Endothelial cell of umbilical vein (primary cell): ENCODE measurements around the gene SPATA24. TPM values are rescaled to one million over a fixed set of nuclear protein-coding genes. Genes with fewer than 3 reads are reported as not detected.

Source experiments
- BruUV-seq: library from RNA; stranded (reverse); fragments of 400-500 nt; replicated peaks from 2 replicates; lab custom pipeline; 2021; lab: Mats Ljungman, UMichigan
- CTCF ChIA-PET: fragments of 300-600, 350-600 bp; sonication (Branson Sonifier 250); formaldehyde crosslinking; loops from one replicate; lab custom pipeline; 2021; ENCODE audit warnings: antibody characterized with exemption, inconsistent platforms; lab: Charles Lee
- POLR2A ChIA-PET: fragments of 300-600, 350-600 bp; sonication (Branson Sonifier 250); formaldehyde crosslinking; loops from one replicate; lab custom pipeline; 2021; ENCODE audit warnings: antibody characterized with exemption, inconsistent platforms; lab: Charles Lee
- DNase-seq: peaks from one replicate; pipeline ENCODE4 v3.0.0-alpha.2; 2011; ENCODE audit warnings: low read depth, low spot score
- FAIRE-seq: peaks from 2 replicates; lab custom pipeline; 2011; peaks lifted over from hg19 to GRCh38; lab: Jason Lieb, UNC
- H2AFZ ChIP-seq: 2 replicates; pipeline ENCODE4 v1.6.0; 2012; ENCODE audit warnings: low read depth, low read length, control low read depth, inconsistent platforms
- H3K27ac ChIP-seq: 2 replicates; pipeline ENCODE4 v1.5.1; 2011; ENCODE audit warnings: low read depth, mild to moderate bottlenecking, control low read depth, low read length, moderate library complexity; ENCODE audit not compliant: insufficient read depth
- H3K27me3 ChIP-seq, 2 experiments: 2 replicates each; pipeline versions ENCODE4 v1.6.0 to v1.6.1; 2011; ENCODE audit warnings: low read length in 2 of 2, mixed read lengths in 1 of 2; ENCODE audit not compliant: control insufficient read depth in 2 of 2, insufficient read depth in 2 of 2
- H3K36me3 ChIP-seq, 2 experiments: 2 replicates in 1 of 2; 3 replicates in 1 of 2; pipeline ENCODE4 v1.5.1; 2011; ENCODE audit warnings: low read length in 2 of 2, mild to moderate bottlenecking in 1 of 2, moderate library complexity in 1 of 2; ENCODE audit not compliant: control insufficient read depth in 2 of 2, insufficient read depth in 2 of 2; ENCODE audit errors: extremely low read depth in 1 of 2
- H3K4me1 ChIP-seq: 3 replicates; pipeline ENCODE4 v1.5.1; 2011; ENCODE audit warnings: mild to moderate bottlenecking, low read length; ENCODE audit not compliant: control insufficient read depth, insufficient read depth; ENCODE audit errors: extremely low read depth
- H3K4me2 ChIP-seq: 2 replicates; pipeline ENCODE4 v1.6.1; 2011; ENCODE audit warnings: low read length, control low read depth, mixed read lengths; ENCODE audit not compliant: insufficient read depth
- H3K4me3 ChIP-seq, 3 experiments: fragments of 200-600 bp in 1 of 3; sonication (generic), shearing (Covaris generic) in 1 of 3; replicated peaks in 1 of 3; 2 replicates each; pipeline ENCODE4 v1.5.1; 2011 to 2016; ENCODE audit warnings: control low read depth in 3 of 3, low read length in 3 of 3, mild to moderate bottlenecking in 2 of 3, inconsistent platforms in 1 of 3, low read depth in 1 of 3, moderate library complexity in 1 of 3; ENCODE audit not compliant: insufficient read depth in 1 of 3
- H3K79me2 ChIP-seq: 2 replicates; pipeline ENCODE4 v1.6.0; 2012; ENCODE audit warnings: low read length, inconsistent platforms; ENCODE audit not compliant: control insufficient read depth, insufficient read depth
- H3K9ac ChIP-seq: replicated peaks from 2 replicates; pipeline ENCODE3; 2011; ENCODE audit warnings: low read length, control low read depth; ENCODE audit not compliant: insufficient read depth; ENCODE audit errors: extremely low read depth
- H3K9me1 ChIP-seq: replicated peaks from 3 replicates; pipeline ENCODE4 v1.6.0; 2011; ENCODE audit warnings: mild to moderate bottlenecking, low read length; ENCODE audit not compliant: control insufficient read depth, insufficient read depth; ENCODE audit errors: extremely low read depth
- H3K9me3 ChIP-seq: replicated peaks from 2 replicates; pipeline ENCODE4 v1.5.1; 2012; ENCODE audit warnings: low read length, inconsistent platforms; ENCODE audit not compliant: control insufficient read depth, insufficient read depth
- H4K20me1 ChIP-seq: replicated peaks from 2 replicates; pipeline ENCODE3; 2011; ENCODE audit warnings: mild to moderate bottlenecking, low read length; ENCODE audit not compliant: control insufficient read depth, insufficient read depth; ENCODE audit errors: extremely low read depth
- POLR2AphosphoS5 ChIP-seq: IDR thresholded peaks from 2 replicates; pipeline ENCODE4 v1.6.1; 2012; ENCODE audit warnings: low read depth, mild to moderate bottlenecking, control low read depth, low read length, moderate library complexity; ENCODE audit not compliant: insufficient read depth
- dilution Hi-C: fragments of 300-500 bp; cut with MboI; formaldehyde crosslinking; loops from one replicate; pipeline ENCODE4 v1.15.0; 2019; ENCODE audit warnings: low sequenced_read_pairs; ENCODE audit not compliant: extremely low pct_ligation_motif_present
- intact Hi-C: fragments of 100-400 bp; cut with micrococcal nuclease; formaldehyde crosslinking; loops from one replicate; pipeline ENCODE4 v1.10.0; 2022
- polyA plus RNA-seq, 4 experiments: library from polyadenylated mRNA; depleted of rRNA in 3 of 4; stranded (reverse) in 3 of 4; unstranded in 1 of 4; fragments of >200 nt; gene quantifications; 2 replicates each; pipeline versions ENCODE4 v1.2.1 to v1.2.3, GENCODE V29; 2011 to 2012; ENCODE audit warnings: missing spikeins in 1 of 4
- total RNA-seq: library from RNA; stranded (reverse); gene quantifications from 2 replicates; pipeline ENCODE4 v1.2.3, GENCODE V29; 2021
- TF ChIP-seq, protein P1 (sequence below), 2 donors: IDR thresholded peaks; 1 replicate in 1 of 2; 2 replicates in 1 of 2; pipeline ENCODE4 v1.5.1; 2011; ENCODE audit warnings: low read length in 2 of 2, mild to moderate bottlenecking in 2 of 2, moderate library complexity in 2 of 2, control low read depth in 1 of 2, inconsistent platforms in 1 of 2, low read depth in 1 of 2; ENCODE audit not compliant: insufficient read depth in 1 of 2; ENCODE audit errors: extremely low read depth in 1 of 2

SPATA24 gene
- total and polyA plus RNA-seq, 2 donors (not counting 3 experiments of a cell fraction or from before 2014, with no cell fraction given), result 3.2 to 7.9 TPM

DNA sequence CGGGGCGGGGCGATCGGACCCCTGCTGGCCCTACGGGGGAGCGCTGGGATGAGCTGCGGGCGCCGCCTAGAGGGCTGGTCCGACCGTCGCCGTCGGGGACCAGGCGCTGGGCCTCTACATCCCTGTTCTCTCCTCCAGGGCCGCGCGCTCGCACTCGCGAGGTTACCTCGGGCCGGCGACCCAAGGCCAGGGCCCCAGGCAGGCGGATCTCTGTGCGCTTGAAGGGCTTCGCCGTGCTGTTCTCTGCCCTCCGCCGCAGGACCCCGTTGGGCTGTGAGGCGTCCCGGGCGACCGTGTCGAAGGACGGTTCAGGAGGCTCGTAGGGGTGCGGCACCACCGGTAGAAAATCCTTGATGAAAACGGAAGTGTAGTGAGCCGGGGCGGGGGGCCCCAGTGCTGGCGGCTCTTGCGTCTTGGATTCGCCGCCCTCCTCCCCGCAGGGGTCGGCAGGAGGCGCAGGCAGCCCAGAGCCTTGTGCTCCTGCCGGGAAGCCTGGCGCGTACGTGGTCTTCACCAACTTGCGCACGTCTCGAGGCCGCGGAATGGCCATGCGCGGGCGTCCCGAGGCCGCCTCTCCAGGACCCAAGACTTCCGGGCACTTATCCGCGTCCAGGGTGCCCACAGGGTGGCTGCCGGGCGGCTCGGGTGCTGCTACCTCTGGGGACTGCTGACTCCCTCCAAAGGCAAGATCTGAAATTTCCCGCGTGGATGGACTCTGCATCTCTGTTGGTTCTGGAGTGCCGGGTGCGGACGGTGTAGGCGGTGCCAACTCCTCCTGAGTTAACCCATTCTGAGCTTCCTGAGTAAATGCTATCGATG, 11.0 kb downstream of the SPATA24 start:
- FAIRE-seq, result peak; percentile 72
- DNase-seq, result peak; percentile 57
- CTCF ChIA-PET, result interaction anchor here (0.7 to 2.1 kb wide), 9 partner anchors 8 to 817 kb away, joined by 3 to 7 read pairs (median 3); partner anchors contain the start of genes MATR3 and PAIP2
- H3K9me3 ChIP-seq, result no peaks in the 10 kb centered on the region
- POLR2A ChIA-PET, result interaction anchor here (1.3 kb wide), 1 partner anchor 51 kb away, joined by 3 read pairs; the partner anchor contains the start of gene PAIP2
- peak overlapping the region in 2 of 3 experiments; percentile 1 to 15 for H3K4me3 ChIP-seq
- no peaks in the 10 kb centered on the region for H4K20me1 ChIP-seq
- H3K27ac ChIP-seq, result no peak overlapping the region
- no peaks in the 10 kb centered on the region for H3K36me3 ChIP-seq
- H3K79me2 ChIP-seq, result no peaks in the 10 kb centered on the region
- dilution Hi-C loops, result no loop called here
- peaks cover 12% of the 10 kb centered on the region for H3K4me1 ChIP-seq
- peak overlapping the region; percentile 10 for H3K9ac ChIP-seq
- H3K9me1 ChIP-seq, result no peaks in the 10 kb centered on the region
- BruUV-seq, result no TSS peak
- intact Hi-C loops, result loop anchor here (1.0 to 5.0 kb wide), 3 partner anchors 51 to 814 kb away; partner anchors contain the start of gene MATR3
- peaks cover 7 to 14% of the 10 kb centered on the region in 2 experiments for H3K27me3 ChIP-seq
- H2AFZ ChIP-seq, result peak overlapping the region; percentile 64
- peak overlapping the region; percentile 52 for H3K4me2 ChIP-seq
- no peak for TF ChIP-seq POLR2AphosphoS5
- TF ChIP-seq, protein P1, sequence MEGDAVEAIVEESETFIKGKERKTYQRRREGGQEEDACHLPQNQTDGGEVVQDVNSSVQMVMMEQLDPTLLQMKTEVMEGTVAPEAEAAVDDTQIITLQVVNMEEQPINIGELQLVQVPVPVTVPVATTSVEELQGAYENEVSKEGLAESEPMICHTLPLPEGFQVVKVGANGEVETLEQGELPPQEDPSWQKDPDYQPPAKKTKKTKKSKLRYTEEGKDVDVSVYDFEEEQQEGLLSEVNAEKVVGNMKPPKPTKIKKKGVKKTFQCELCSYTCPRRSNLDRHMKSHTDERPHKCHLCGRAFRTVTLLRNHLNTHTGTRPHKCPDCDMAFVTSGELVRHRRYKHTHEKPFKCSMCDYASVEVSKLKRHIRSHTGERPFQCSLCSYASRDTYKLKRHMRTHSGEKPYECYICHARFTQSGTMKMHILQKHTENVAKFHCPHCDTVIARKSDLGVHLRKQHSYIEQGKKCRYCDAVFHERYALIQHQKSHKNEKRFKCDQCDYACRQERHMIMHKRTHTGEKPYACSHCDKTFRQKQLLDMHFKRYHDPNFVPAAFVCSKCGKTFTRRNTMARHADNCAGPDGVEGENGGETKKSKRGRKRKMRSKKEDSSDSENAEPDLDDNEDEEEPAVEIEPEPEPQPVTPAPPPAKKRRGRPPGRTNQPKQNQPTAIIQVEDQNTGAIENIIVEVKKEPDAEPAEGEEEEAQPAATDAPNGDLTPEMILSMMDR (IDR thresholded peaks at IDR 0.05; ENCODE audit: extremely low read depth in 1 of 2, insufficient read depth in 1 of 2, low read depth in 1 of 2, low read length in 2 of 2), result peak; percentile 75 to 97
